ENCODE results near the gene ARID3C.

The ARID3C gene

DNA sequence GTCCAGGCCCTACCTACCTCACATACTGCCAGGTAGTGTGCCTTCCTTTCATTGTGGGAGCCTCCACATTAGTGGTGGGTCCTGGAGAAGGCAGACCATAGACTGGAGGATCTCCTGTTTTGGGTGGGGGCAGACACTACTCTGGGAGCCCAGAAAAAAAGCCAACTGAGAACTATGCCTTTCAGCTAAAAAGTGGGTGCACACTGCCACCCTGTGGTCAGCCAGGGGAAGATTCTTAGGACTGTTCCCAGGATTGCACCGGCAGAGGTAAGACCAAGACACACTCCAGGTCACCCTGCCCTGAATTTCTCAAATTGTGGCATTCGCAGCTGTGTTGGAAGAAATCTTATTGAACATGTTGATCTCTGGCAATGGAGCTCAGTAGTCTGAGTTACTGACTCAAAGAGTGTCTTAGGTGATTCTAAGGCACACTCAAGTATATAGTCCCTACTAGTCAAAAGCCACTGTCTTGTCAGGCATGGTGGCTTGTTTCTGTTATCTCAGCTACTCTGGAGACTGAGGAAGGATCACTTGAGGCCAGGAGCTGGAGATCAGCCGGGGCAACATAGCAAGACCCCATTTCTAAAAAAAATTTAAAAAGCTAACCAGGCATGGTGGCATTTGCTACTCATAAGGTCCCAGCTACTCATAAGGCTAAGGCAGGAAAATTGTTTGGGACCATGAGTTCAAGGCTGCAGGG, 5.1 kb upstream of the ARID3C start (continued):
- TF ChIP-seq, protein P1, sequence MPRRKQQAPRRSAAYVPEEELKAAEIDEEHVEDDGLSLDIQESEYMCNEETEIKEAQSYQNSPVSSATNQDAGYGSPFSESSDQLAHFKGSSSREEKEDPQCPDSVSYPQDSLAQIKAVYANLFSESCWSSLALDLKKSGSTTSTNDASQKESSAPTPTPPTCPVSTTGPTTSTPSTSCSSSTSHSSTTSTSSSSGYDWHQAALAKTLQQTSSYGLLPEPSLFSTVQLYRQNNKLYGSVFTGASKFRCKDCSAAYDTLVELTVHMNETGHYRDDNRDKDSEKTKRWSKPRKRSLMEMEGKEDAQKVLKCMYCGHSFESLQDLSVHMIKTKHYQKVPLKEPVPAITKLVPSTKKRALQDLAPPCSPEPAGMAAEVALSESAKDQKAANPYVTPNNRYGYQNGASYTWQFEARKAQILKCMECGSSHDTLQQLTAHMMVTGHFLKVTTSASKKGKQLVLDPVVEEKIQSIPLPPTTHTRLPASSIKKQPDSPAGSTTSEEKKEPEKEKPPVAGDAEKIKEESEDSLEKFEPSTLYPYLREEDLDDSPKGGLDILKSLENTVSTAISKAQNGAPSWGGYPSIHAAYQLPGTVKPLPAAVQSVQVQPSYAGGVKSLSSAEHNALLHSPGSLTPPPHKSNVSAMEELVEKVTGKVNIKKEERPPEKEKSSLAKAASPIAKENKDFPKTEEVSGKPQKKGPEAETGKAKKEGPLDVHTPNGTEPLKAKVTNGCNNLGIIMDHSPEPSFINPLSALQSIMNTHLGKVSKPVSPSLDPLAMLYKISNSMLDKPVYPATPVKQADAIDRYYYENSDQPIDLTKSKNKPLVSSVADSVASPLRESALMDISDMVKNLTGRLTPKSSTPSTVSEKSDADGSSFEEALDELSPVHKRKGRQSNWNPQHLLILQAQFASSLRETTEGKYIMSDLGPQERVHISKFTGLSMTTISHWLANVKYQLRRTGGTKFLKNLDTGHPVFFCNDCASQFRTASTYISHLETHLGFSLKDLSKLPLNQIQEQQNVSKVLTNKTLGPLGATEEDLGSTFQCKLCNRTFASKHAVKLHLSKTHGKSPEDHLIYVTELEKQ (tag by site-specific recombination; IDR thresholded peaks at IDR 0.05; ENCODE audit: borderline replicate concordance): no peak
- no peak for TF ChIP-seq MEIS1 (CRISPR knock-in tag; IDR thresholded peaks at IDR 0.05; ENCODE audit: borderline replicate concordance)
- no peak for TF ChIP-seq ZNF335 (tag by site-specific recombination; conservative IDR thresholded peaks at IDR 0.05)
- TF ChIP-seq ZNF140 (tag by site-specific recombination; IDR thresholded peaks at IDR 0.05): no peak
- TF ChIP-seq, protein P2, sequence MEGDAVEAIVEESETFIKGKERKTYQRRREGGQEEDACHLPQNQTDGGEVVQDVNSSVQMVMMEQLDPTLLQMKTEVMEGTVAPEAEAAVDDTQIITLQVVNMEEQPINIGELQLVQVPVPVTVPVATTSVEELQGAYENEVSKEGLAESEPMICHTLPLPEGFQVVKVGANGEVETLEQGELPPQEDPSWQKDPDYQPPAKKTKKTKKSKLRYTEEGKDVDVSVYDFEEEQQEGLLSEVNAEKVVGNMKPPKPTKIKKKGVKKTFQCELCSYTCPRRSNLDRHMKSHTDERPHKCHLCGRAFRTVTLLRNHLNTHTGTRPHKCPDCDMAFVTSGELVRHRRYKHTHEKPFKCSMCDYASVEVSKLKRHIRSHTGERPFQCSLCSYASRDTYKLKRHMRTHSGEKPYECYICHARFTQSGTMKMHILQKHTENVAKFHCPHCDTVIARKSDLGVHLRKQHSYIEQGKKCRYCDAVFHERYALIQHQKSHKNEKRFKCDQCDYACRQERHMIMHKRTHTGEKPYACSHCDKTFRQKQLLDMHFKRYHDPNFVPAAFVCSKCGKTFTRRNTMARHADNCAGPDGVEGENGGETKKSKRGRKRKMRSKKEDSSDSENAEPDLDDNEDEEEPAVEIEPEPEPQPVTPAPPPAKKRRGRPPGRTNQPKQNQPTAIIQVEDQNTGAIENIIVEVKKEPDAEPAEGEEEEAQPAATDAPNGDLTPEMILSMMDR (tag by site-specific recombination; IDR thresholded peaks at IDR 0.05): peak; percentile 70
- no peak for TF ChIP-seq IKZF3 (tag by site-specific recombination; IDR thresholded peaks at IDR 0.05)
- no peak for TF ChIP-seq ZNF138 (tag by site-specific recombination; IDR thresholded peaks at IDR 0.05; ENCODE audit: borderline replicate concordance)
- no peak for TF ChIP-seq REPIN1 (tag by site-specific recombination; IDR thresholded peaks at IDR 0.05; ENCODE audit: low read depth)
- TF ChIP-seq ZNF404 (tag by site-specific recombination; IDR thresholded peaks at IDR 0.05): no peak
- peak; percentile 30; the same call in 1 of the 2 replicates for TF ChIP-seq ZNF660 (tag by site-specific recombination; IDR thresholded peaks at IDR 0.05)
- no peak for TF ChIP-seq ZNF426 (tag by site-specific recombination; IDR thresholded peaks at IDR 0.05)

DNA sequence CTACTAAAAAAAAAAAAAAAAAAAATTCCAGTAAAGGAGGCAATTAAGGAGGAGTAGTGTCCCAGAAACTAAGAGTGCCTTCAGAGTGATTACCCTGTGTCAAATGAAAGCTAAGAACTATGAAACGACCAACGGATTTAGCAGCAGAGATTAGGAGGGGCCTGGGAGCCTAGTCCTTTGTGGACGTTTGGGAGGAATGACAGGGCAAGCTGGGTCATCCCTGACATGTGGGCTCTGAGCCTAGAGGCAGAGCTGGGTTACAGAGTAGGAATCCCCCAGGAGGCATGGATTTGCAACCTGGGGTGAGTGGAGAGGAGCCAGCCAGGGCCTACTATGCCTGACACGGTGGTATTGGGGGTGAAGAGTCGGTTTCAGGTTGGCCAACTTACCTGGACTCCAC, 4.3 kb upstream of the ARID3C start:
- Histone ChIP-seq H3K27ac (ENCODE audit: extremely low read depth, low read depth, low read length) (no peak overlapping the region), H3K4me3 (ENCODE audit: low read depth, low read length) (no peak overlapping the region), H3K4me1 (ENCODE audit: control insufficient read depth, insufficient read depth, low read length) (no peaks in the 10 kb centered on the region; the same call in 1 of the 2 replicates), H3K36me3 (ENCODE audit: control insufficient read depth in 2 of 2, insufficient read depth in 1 of 2, low read length in 2 of 2) (peaks cover 0 to 15% of the 10 kb centered on the region in 2 experiments; a peak in 2 of 3 replicates), H3K9me3 (ENCODE audit: control insufficient read depth, insufficient read depth, low read depth, low read length) (no peaks in the 10 kb centered on the region)
- TF ChIP-seq, protein P3, sequence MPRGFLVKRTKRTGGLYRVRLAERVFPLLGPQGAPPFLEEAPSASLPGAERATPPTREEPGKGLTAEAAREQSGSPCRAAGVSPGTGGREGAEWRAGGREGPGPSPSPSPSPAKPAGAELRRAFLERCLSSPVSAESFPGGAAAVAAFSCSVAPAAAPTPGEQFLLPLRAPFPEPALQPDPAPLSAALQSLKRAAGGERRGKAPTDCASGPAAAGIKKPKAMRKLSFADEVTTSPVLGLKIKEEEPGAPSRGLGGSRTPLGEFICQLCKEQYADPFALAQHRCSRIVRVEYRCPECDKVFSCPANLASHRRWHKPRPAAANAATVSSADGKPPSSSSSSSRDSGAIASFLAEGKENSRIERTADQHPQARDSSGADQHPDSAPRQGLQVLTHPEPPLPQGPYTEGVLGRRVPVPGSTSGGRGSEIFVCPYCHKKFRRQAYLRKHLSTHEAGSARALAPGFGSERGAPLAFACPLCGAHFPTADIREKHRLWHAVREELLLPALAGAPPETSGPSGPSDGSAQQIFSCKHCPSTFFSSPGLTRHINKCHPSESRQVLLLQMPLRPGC (tag by site-specific recombination; IDR thresholded peaks at IDR 0.05): no peak
- ChIA-PET POLR2A (interaction anchor here (0.6 to 7.0 kb wide), 9 partner anchors 13 to 464 kb away, joined by 3 to 90 read pairs (median 4); partner anchors contain the start of genes DCTN3, GALT and RPP25L), CTCF (interaction anchor here (0.6 to 8.3 kb wide), 21 partner anchors 10 to 318 kb away, joined by 3 to 164 read pairs (median 5); partner anchors contain the start of genes DCTN3, GALT, IL11RA and RPP25L)

DNA sequence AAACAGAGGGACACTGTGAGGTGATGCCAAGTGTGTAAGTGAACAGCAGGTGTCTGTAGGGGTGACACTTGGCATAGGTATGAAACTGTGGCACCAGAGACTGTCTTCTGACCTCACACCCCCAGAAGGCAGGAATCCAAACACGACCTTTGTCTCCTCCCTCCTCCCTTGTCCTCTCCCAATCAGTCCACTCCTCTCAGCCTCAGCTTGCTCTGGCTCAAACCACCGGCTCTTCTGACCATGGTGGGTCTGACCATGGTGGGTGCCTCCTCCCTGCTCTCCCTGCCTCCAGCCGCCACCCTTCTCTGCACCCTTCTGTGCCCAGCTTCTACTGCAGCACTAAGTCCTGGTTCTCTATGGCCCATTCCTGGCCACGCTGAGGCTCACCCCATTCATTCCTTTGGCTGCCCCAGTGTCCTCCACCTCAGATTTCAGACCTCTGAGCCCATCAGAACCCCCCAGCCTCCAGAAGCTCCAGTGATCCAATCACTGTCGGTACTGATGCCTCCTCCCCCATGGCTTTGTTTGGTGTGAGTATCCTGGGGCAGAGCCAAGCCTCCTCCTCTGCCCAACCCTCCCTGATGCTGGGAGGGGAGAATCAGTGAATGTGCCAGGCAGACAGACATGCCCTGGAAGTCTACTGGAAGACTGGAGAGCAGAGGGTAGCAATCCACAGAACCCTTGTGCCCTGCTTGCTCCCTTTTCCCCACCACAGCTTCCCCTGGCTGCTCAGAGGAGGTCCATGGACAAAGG, 1.7 kb upstream of the ARID3C start:
- peaks cover 0 to 10% of the 10 kb centered on the region in 2 experiments; a peak in 2 of 3 replicates for H3K36me3 ChIP-seq (ENCODE audit: control insufficient read depth in 2 of 2, insufficient read depth in 1 of 2, low read length in 2 of 2)
- H3K4me1 ChIP-seq (ENCODE audit: control insufficient read depth, insufficient read depth, low read length): no peaks in the 10 kb centered on the region; the same call in 1 of the 2 replicates
- POLR2A ChIA-PET: no interaction called here
- H3K4me3 ChIP-seq (ENCODE audit: low read depth, low read length): no peak overlapping the region
- CTCF ChIA-PET: interaction anchor here (0.7 to 3.2 kb wide), 7 partner anchors 10 to 227 kb away, joined by 3 to 18 read pairs (median 7); partner anchors contain the start of genes DCTN3 and RPP25L
- no peaks in the 10 kb centered on the region for H3K9me3 ChIP-seq (ENCODE audit: control insufficient read depth, insufficient read depth, low read depth, low read length)
- no peak overlapping the region for H3K27ac ChIP-seq (ENCODE audit: extremely low read depth, low read depth, low read length)
- TF ChIP-seq ZNF239 (tag by site-specific recombination; IDR thresholded peaks at IDR 0.05) (no peak), KLF1 (tag by site-specific recombination; IDR thresholded peaks at IDR 0.05) (0 out of 2 replicates have a peak, but pooled peaks have one; percentile 10), SCRT2 (tag by site-specific recombination; IDR thresholded peaks at IDR 0.05) (no peak)
- TF ChIP-seq, protein P4, sequence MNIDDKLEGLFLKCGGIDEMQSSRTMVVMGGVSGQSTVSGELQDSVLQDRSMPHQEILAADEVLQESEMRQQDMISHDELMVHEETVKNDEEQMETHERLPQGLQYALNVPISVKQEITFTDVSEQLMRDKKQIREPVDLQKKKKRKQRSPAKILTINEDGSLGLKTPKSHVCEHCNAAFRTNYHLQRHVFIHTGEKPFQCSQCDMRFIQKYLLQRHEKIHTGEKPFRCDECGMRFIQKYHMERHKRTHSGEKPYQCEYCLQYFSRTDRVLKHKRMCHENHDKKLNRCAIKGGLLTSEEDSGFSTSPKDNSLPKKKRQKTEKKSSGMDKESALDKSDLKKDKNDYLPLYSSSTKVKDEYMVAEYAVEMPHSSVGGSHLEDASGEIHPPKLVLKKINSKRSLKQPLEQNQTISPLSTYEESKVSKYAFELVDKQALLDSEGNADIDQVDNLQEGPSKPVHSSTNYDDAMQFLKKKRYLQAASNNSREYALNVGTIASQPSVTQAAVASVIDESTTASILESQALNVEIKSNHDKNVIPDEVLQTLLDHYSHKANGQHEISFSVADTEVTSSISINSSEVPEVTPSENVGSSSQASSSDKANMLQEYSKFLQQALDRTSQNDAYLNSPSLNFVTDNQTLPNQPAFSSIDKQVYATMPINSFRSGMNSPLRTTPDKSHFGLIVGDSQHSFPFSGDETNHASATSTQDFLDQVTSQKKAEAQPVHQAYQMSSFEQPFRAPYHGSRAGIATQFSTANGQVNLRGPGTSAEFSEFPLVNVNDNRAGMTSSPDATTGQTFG (tag by site-specific recombination; IDR thresholded peaks at IDR 0.05; ENCODE audit: borderline replicate concordance): no peak
- TF ChIP-seq, protein P5, sequence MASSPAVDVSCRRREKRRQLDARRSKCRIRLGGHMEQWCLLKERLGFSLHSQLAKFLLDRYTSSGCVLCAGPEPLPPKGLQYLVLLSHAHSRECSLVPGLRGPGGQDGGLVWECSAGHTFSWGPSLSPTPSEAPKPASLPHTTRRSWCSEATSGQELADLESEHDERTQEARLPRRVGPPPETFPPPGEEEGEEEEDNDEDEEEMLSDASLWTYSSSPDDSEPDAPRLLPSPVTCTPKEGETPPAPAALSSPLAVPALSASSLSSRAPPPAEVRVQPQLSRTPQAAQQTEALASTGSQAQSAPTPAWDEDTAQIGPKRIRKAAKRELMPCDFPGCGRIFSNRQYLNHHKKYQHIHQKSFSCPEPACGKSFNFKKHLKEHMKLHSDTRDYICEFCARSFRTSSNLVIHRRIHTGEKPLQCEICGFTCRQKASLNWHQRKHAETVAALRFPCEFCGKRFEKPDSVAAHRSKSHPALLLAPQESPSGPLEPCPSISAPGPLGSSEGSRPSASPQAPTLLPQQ (tag by site-specific recombination; IDR thresholded peaks at IDR 0.05): no peak
